Smooth muscle cell (in vitro differentiated cells): ENCODE measurements around the gene TM6SF1. TPM values are rescaled to one million over a fixed set of nuclear protein-coding genes. Genes with fewer than 3 reads are reported as not detected.

ENCODE experiments used
- DNase-seq: peaks from one replicate; lab custom pipeline; 2025; ENCODE audit not compliant: unreplicated experiment; lab: John Stamatoyannopoulos, UW
- H2AFZ ChIP-seq: fragments of 200-600 bp; sonication (generic); 2 replicates; pipeline ENCODE4 v1.6.0; 2016; ENCODE audit warnings: antibody characterized with exemption, low read depth, mild to moderate bottlenecking
- H3F3A ChIP-seq: fragments of 200-600 bp; sonication (generic); 2 replicates; pipeline ENCODE4 v1.6.0; 2017; ENCODE audit warnings: antibody characterized with exemption, low read depth
- H3K27ac ChIP-seq: fragments of 200-600 bp; sonication (generic); 2 replicates; pipeline ENCODE4 v1.5.1; 2016; ENCODE audit warnings: low read depth, mild to moderate bottlenecking
- H3K27me3 ChIP-seq: fragments of 200-600 bp; sonication (generic); 2 replicates; pipeline ENCODE4 v1.6.1; 2016; ENCODE audit warnings: low read depth, mild to moderate bottlenecking
- H3K36me3 ChIP-seq: fragments of 200-600 bp; sonication (generic); 2 replicates; pipeline ENCODE4 v1.5.1; 2016; ENCODE audit warnings: low read depth
- H3K4me1 ChIP-seq: fragments of 200-600 bp; sonication (generic); 2 replicates; pipeline ENCODE4 v1.5.1; 2016; ENCODE audit warnings: low read depth
- H3K4me2 ChIP-seq: fragments of 200-600 bp; sonication (generic); 2 replicates; pipeline ENCODE4 v1.6.0; 2016; ENCODE audit warnings: mild to moderate bottlenecking
- H3K4me3 ChIP-seq: fragments of 200-600 bp; sonication (generic); 2 replicates; pipeline ENCODE4 v1.5.1; 2016; ENCODE audit warnings: mild to moderate bottlenecking
- H3K79me2 ChIP-seq: fragments of 200-600 bp; sonication (generic); 2 replicates; pipeline ENCODE4 v1.6.0; 2016; ENCODE audit warnings: low read depth, mild to moderate bottlenecking
- H3K9ac ChIP-seq: fragments of 200-600 bp; sonication (generic); 2 replicates; pipeline ENCODE4 v1.6.0; 2016; ENCODE audit warnings: low read depth
- H3K9me3 ChIP-seq: fragments of 200-600 bp; sonication (generic); replicated peaks from 2 replicates; pipeline ENCODE4 v1.5.1; 2016; ENCODE audit warnings: low read depth
- H4K20me1 ChIP-seq: fragments of 200-600 bp; sonication (generic); 2 replicates; pipeline ENCODE4 v1.6.0; 2016; ENCODE audit warnings: low read depth
- CTCF ChIP-seq: fragments of 200-600 bp; sonication (generic); IDR thresholded peaks from 2 replicates; pipeline ENCODE4 v1.5.1; 2017; ENCODE audit warnings: borderline replicate concordance, mild to moderate bottlenecking, antibody characterized with exemption; ENCODE audit not compliant: insufficient read depth, poor library complexity, severe bottlenecking
- WGBS: methylation state at CpG from one replicate; pipeline ENCODE4 v1.1.7; 2016; ENCODE audit warnings: low lambda C conversion rate; 5-methylcytosine and 5-hydroxymethylcytosine counted together
- polyA plus RNA-seq: library from polyadenylated mRNA; unstranded; fragments of >200 nt; fragmentation: Nextera tagmentation; extraction: Ambion mirVana; gene quantifications from 2 replicates; pipeline ENCODE4 v1.2.1, GENCODE V29; 2016
- total RNA-seq: library from RNA; depleted of rRNA; stranded (reverse); fragments of >200 nt; gene quantifications from 2 replicates; pipeline ENCODE4 v1.2.3, GENCODE V29; 2014

Gene TM6SF1
- total and polyA plus RNA-seq, 2 experiments from 2014 or later: 1.5 TPM; not detected in 1

- Histone ChIP-seq H3K9ac (no peak overlapping the region), H3K4me3 (no peak overlapping the region), H3K27ac (no peak overlapping the region), H3K9me3 (no peaks in the 10 kb centered on the region), H2AFZ (no peak overlapping the region), H4K20me1 (no peaks in the 10 kb centered on the region), H3K4me1 (no peaks in the 10 kb centered on the region), H3K4me2 (no peak overlapping the region), H3K27me3 (peaks cover 10% of the 10 kb centered on the region), H3K36me3 (no peaks in the 10 kb centered on the region), H3K79me2 (no peaks in the 10 kb centered on the region), H3F3A (no peaks in the 10 kb centered on the region)
- DNase-seq: no peak
- 96% methylated on average over 6 of the region's 6 CpGs for WGBS
- TF ChIP-seq CTCF: no peak
These were observed 7.4 kb downstream of the TM6SF1 start for GRCh38 chr15:83114856-83115255.

- Histone ChIP-seq H3K4me2 (no peak overlapping the region), H3K36me3 (no peaks in the 10 kb centered on the region), H3F3A (no peaks in the 10 kb centered on the region), H3K27me3 (peaks cover 5% of the 10 kb centered on the region), H2AFZ (no peak overlapping the region), H3K4me1 (no peaks in the 10 kb centered on the region), H3K9me3 (no peaks in the 10 kb centered on the region), H4K20me1 (no peaks in the 10 kb centered on the region), H3K9ac (no peak overlapping the region), H3K27ac (no peak overlapping the region), H3K79me2 (no peaks in the 10 kb centered on the region), H3K4me3 (no peak overlapping the region)
- DNase-seq: no peak
- WGBS: 99% methylated on average over 3 of the region's 3 CpGs
- no peak for TF ChIP-seq CTCF
These were observed 8.0 kb downstream of the TM6SF1 start for GRCh38 chr15:83115410-83115809.

- Histone ChIP-seq H3K27me3 (no peaks in the 10 kb centered on the region), H3K9ac (no peak overlapping the region), H3K36me3 (no peaks in the 10 kb centered on the region), H3K4me1 (no peaks in the 10 kb centered on the region), H4K20me1 (no peaks in the 10 kb centered on the region), H2AFZ (no peak overlapping the region), H3K4me3 (no peak overlapping the region), H3K4me2 (no peak overlapping the region), H3K79me2 (no peaks in the 10 kb centered on the region), H3F3A (no peaks in the 10 kb centered on the region), H3K27ac (no peak overlapping the region), H3K9me3 (no peaks in the 10 kb centered on the region)
- 89% methylated on average over 11 of the region's 11 CpGs for WGBS
- no peak for DNase-seq
- TF ChIP-seq CTCF: no peak
These were observed 8.6 kb downstream of the TM6SF1 start for GRCh38 chr15:83115831-83116565.

GRCh38 chr15:83118291-83118827 lies 10.9 kb downstream of the TM6SF1 start:
- Histone ChIP-seq H3K79me2 (no peaks in the 10 kb centered on the region), H3K4me1 (no peaks in the 10 kb centered on the region), H3K4me2 (no peak overlapping the region), H3F3A (no peaks in the 10 kb centered on the region), H3K36me3 (no peaks in the 10 kb centered on the region), H3K9ac (no peak overlapping the region), H4K20me1 (no peaks in the 10 kb centered on the region), H3K9me3 (no peaks in the 10 kb centered on the region), H3K27me3 (no peaks in the 10 kb centered on the region), H3K27ac (no peak overlapping the region), H2AFZ (no peak overlapping the region), H3K4me3 (no peak overlapping the region)
- WGBS: 79% methylated on average over 6 of the region's 6 CpGs
- no peak for TF ChIP-seq CTCF
- no peak for DNase-seq
